Tibial nerve (tissue), 3 donors: ENCODE measurements around the gene ERBB4.

Experiments
- POLR2A ChIP-seq, 2 donors: fragments of 450-650 bp; IDR thresholded peaks; one replicate each; pipeline ENCODE4 v1.6.1; 2017; ENCODE audit warnings: antibody characterized with exemption in 2 of 2, mild to moderate bottlenecking in 2 of 2, moderate library complexity in 2 of 2
- TF ChIP-seq, protein P1 (sequence below), 5 experiments: fragments of 200-600 bp in 3 of 5; fragments of 450-650 bp in 2 of 5; sonication (generic) in 3 of 5; IDR thresholded peaks; one replicate each; pipeline ENCODE4 v1.5.1; 2016 to 2019; ENCODE audit warnings: antibody characterized with exemption in 5 of 5, mild to moderate bottlenecking in 3 of 5, moderate library complexity in 2 of 5

DNA sequence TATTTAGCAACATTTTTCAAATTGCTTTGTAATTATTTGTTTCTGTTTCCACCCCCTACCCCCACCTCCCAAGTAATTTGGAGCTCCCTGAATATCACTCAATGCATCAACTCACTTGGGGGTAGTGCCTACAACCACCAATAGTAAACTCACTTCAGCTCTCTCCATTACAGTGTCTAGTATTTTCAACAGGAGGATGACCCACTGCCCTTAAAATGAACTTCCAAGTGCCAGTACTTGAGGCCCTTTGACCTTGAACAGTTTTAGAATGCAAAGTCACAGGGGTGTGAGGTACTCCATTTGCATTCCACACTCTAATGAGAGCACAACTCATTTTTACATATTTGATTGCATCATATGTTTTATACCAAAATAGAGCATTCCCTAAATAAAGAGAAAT lies 523.0 kb downstream of the ERBB4 start:
- TF ChIP-seq, protein P1, sequence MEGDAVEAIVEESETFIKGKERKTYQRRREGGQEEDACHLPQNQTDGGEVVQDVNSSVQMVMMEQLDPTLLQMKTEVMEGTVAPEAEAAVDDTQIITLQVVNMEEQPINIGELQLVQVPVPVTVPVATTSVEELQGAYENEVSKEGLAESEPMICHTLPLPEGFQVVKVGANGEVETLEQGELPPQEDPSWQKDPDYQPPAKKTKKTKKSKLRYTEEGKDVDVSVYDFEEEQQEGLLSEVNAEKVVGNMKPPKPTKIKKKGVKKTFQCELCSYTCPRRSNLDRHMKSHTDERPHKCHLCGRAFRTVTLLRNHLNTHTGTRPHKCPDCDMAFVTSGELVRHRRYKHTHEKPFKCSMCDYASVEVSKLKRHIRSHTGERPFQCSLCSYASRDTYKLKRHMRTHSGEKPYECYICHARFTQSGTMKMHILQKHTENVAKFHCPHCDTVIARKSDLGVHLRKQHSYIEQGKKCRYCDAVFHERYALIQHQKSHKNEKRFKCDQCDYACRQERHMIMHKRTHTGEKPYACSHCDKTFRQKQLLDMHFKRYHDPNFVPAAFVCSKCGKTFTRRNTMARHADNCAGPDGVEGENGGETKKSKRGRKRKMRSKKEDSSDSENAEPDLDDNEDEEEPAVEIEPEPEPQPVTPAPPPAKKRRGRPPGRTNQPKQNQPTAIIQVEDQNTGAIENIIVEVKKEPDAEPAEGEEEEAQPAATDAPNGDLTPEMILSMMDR (IDR thresholded peaks at IDR 0.05), result no peak
- no peak for TF ChIP-seq POLR2A (IDR thresholded peaks at IDR 0.05)
